GM19463 (cell line): ENCODE data around the gene TRAPPC6A.

ENCODE experiments used
- ATAC-seq: cut with Tn5 transposase; IDR thresholded peaks from one replicate; pipeline ENCODE4 v1.9.1; 2021; ENCODE audit warnings: mild to moderate bottlenecking, moderate library complexity; ENCODE audit not compliant: unreplicated experiment

Gene TRAPPC6A

GRCh38 chr19:45150180-45150579 is 27.9 kb downstream of the TRAPPC6A start:
- ATAC-seq: no peak

DNA sequence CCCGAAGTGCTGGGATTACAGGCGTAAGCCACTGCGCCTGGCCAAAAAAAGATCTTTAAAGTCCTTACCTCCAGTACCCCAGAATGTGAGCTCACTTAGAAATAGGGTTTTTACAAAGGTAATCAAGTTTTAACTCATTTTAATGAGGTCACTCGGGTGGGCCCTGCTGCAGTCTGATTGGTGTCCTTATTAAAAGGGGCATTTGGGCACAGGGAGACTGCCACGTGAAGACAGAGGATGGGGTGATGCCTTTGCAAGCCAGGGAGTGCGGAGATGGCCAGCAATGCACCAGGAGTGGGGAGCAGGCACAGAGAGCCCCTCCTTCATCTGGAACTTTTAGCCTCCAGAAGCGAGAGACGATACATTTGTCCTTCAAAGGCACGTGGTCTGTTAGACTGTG is 28.9 kb downstream of the TRAPPC6A start:
- ATAC-seq: no peak

GRCh38 chr19:45147835-45148676 is 30.0 kb downstream of the TRAPPC6A start:
- ATAC-seq: no peak

- ATAC-seq: no peak
Observed at GRCh38 chr19:45146741-45147205, 31.3 kb downstream of the TRAPPC6A start.

- ATAC-seq: no peak
Observed at GRCh38 chr19:45146251-45146650, 31.8 kb downstream of the TRAPPC6A start.

GRCh38 chr19:45145270-45146189 is 32.5 kb downstream of the TRAPPC6A start:
- ATAC-seq: no peak

DNA sequence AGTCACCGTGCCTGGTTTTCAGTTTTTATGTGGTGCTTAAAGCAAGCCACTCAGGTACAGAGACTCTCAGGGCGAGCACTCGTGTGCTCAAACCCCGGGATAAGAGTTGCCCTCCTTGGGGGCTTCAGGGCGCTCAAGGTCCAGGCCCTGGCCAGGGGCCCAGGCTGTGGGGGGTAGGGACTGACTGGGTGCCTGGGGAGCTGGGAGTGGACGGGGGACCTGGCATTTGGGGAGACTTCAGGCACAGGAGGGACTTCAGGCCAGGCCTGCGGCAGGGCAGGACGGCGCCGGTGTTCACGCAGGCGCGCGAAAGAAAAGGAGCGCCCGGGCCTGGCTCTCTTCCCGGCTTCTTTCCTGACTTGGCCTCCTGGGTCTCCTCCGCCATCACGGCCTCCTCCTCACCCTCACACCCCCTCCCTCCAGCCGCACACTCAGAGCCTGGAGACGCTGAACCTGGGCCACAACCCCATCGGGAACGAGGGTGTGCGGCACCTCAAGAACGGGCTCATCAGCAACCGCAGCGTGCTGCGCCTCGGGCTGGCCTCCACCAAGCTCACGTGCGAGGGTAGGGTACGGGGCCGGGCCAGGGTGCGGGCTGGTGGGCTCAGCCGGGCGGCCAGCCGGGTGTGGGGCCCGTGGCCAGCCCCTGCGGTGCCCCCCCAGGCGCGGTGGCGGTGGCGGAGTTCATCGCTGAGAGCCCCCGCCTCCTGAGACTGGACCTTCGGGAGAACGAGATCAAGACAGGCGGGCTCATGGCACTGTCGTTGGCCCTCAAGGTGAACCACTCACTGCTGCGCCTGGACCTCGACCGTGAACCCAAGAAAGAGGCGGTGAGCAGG is 33.4 kb downstream of the TRAPPC6A start:
- no peak for ATAC-seq

GRCh38 chr19:45142726-45143110 is 35.3 kb downstream of the TRAPPC6A start:
- ATAC-seq: no peak

GRCh38 chr19:45142016-45142725 is 35.9 kb downstream of the TRAPPC6A start:
- no peak for ATAC-seq

- no peak for ATAC-seq
Observed at GRCh38 chr19:45141203-45141900, 36.7 kb downstream of the TRAPPC6A start.

DNA sequence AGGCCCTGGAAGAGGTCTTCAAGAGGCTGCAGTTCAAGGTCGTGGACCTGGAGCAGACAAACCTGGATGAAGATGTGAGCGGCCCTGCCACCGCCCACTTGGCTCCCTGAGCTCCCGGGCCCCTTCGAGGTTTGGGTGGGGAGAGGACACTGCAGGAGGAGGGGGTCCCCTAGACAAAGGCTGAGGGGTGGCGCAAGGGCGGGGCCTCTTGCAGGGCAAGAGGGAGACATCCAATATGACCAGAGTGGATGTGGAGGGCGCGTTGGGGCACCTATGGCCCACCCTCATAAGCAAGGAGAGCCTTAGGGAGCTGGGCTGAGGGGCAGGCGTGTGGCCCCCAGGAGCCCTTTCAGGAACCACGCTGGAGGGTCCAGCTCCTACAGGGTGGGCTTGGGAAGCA is 37.5 kb downstream of the TRAPPC6A start:
- ATAC-seq: no peak

GRCh38 chr19:45140144-45140503 is 37.9 kb downstream of the TRAPPC6A start:
- ATAC-seq: no peak

DNA sequence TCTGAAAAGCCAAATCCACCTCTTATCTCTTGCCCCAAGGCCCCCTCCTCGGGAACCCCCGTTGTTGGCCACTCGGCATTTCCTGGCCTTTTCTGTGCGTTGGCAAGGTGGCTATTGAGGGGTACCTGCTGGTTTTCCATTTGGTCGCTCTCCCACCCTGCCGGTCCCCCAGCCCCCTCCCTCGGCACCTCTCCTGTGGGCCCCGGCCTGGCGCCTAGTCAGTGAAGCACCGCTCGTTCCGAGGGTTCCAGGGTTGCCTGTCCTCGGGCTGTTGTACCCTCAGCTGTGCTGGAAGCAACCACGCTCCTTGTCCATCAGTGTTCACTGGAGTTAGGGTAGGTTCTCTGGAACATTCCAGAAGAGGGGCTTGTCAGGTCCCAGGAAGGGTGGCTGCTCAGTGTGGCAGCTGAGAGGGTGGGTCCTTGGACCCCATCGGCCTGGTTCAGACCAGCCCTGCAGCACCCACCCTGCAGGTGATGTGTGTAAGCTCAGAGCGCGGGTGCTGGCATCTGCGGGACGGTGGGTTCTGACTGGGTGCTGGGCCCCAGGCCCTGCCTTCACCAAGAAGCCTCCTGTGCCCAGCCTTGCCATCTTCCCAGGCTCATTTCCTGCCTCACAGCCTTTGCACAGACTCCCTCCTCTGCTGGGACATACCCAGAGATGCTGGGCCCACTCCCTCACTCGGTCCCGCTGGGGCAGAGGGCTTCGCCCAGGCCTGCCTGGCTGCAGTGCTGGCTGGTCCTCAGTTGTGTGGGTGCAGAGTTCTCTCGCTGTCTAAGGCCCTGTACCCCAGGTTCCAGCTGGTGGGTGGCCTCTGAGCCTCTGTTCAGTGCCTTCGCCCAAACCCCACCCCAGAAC is 38.5 kb downstream of the TRAPPC6A start:
- no peak for ATAC-seq

GRCh38 chr19:45138303-45138751 is 39.7 kb downstream of the TRAPPC6A start:
- ATAC-seq: no peak

DNA sequence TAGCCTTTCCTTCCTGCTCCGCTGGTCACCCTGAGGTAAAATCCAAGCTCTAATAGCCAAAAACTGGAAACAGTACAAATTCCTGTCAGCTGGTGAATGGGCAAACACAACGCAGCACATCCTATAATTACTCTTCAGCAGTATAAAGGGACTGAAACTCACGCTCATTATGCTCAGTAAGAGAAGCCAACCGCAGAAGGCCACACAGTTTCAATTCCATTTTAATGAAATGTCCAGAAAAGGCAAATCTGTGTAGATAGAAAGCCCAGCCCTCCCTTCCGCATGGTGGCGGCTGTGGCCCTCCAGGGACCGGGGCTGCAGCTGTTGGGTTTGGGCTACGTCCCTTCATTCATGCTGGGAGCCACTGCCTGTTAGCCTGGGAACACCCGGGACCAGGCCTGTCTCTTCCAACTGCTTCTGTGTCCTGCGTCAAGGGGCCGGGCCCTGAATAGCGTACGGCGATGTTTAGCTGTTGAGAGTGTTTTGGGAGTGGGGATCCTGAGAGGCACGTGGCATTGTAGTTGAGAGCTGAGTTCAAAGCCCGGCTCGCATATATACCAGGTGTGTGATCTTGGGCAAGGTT is 40.8 kb downstream of the TRAPPC6A start:
- peak; percentile 82 for ATAC-seq

- no peak for ATAC-seq
Observed at GRCh38 chr19:45136507-45137178, 41.4 kb downstream of the TRAPPC6A start.

DNA sequence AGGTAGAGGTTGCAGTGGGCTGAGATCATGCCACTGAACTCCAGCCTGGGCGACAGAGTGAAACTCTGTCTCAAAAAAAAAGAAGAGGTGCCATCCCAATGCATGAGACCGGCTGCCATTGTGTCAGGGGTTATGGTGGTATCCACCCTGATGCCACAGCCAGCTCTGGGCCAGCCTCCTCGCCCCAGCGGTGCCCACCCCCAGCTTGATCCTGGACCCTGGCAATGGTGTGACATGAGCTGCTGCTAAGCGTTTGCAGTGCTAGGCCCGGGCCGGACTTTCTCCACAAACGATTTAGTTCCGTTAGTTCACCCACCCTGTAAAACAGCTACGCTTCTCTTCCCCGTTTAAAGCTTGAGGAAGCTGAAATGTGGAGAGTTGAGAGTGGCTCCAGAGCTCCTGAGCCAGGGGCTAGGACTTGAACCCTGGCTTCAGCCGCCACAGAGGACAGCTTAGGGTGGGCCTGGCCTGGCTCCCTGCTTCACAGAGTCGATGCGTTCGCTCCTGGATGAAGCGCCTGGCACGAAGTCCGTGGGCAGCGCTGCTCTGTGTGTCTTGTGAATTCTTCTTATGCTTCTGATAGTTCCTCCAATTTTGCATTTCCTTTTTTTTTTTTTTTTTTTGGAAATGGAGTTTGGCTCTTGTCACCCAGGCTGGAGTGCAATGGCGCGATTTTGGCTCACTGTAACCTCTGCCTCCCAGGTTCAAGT is 42.7 kb downstream of the TRAPPC6A start:
- no peak for ATAC-seq
